ENCODE results near the gene ATN1.
"Not testable (repeated sequence)": the region's sequence is repeated elsewhere in the genome, so short reads cannot be mapped to it uniquely, and the experiment has no call there.

ATN1 gene, protein sequence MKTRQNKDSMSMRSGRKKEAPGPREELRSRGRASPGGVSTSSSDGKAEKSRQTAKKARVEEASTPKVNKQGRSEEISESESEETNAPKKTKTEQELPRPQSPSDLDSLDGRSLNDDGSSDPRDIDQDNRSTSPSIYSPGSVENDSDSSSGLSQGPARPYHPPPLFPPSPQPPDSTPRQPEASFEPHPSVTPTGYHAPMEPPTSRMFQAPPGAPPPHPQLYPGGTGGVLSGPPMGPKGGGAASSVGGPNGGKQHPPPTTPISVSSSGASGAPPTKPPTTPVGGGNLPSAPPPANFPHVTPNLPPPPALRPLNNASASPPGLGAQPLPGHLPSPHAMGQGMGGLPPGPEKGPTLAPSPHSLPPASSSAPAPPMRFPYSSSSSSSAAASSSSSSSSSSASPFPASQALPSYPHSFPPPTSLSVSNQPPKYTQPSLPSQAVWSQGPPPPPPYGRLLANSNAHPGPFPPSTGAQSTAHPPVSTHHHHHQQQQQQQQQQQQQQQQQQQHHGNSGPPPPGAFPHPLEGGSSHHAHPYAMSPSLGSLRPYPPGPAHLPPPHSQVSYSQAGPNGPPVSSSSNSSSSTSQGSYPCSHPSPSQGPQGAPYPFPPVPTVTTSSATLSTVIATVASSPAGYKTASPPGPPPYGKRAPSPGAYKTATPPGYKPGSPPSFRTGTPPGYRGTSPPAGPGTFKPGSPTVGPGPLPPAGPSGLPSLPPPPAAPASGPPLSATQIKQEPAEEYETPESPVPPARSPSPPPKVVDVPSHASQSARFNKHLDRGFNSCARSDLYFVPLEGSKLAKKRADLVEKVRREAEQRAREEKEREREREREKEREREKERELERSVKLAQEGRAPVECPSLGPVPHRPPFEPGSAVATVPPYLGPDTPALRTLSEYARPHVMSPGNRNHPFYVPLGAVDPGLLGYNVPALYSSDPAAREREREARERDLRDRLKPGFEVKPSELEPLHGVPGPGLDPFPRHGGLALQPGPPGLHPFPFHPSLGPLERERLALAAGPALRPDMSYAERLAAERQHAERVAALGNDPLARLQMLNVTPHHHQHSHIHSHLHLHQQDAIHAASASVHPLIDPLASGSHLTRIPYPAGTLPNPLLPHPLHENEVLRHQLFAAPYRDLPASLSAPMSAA (N-terminal part only)

DNA sequence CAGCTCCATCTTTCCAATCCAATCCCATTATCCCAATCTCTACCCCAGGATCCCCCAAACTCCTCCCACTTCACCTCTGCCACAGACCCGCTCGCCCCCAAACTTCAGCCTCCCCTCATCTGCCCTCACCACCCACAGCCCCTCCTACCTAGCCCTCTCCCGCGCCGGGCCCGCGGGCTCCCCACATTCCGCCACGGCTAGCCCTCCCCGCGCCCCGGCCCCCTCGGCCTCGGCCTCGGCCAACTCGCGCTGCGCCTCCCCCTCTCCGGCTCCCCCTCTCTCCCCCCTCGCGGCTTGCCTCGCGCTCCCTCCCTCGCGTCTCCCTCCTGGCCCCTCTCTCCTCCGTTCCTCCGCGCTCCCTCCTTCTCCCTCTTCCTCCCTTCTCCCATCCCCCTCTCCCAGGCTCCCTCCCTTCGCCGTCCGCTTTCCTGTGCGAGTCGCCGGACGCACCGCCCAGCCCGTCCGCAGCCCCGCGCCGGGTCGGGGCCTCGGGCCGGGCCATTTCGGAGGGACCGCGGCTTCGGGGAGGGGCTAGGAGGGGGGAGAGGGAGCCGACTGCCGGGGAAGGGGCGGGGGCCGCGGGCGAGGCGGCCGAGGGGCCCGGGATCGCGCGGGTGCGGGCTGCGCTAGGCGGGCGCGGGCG is at the start of gene ATN1:
ATN1 (plus strand) TSS at position 581 of the 643 bp plus-strand sequence. CDS start 6,043 bp downstream, outside the sequence.
- no peak for DNase-seq (ENCODE audit: low read depth)

DNA sequence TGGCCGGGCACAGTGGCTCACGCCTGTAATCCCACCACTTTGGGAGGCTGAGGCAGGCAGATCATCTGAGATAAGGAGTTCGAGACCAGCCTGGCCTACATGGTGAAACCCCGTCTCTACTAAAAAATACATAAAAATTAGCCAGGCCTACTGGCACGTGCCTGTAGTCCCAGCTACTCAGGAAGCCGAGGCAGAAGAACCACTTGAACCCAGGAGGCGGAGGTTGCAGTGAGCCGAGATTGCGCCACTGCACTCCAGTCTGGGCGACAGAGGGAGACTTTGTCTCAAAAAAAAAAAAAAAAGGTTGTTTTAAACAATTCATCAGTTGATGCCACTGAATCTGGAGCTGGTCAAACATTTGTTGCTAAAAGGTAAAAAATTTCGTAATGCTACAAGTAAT is 47.9 kb upstream of the ATN1 start:
- DNase-seq (ENCODE audit: low read depth): not testable (repeated sequence)

DNA sequence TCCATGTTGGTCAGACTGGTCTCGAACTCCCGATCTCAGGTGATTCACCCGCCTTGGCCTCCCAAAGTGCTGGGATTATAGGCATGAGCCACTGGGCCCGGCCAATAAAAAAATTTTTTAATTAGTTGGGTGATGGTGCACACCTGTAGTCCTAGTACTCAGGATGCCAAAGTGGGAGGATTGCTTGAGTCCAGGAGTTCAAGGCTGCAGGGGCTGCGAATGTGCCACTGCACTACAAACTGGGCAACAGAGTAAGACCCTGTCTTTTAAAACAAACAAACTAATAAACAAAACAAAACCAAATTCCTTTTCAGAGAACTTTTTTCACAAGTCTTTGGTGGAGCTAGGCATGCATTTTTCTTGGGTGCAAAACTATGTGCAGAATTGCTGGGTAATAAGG is 44.5 kb upstream of the ATN1 start:
- DNase-seq (ENCODE audit: low read depth): no peak

DNA sequence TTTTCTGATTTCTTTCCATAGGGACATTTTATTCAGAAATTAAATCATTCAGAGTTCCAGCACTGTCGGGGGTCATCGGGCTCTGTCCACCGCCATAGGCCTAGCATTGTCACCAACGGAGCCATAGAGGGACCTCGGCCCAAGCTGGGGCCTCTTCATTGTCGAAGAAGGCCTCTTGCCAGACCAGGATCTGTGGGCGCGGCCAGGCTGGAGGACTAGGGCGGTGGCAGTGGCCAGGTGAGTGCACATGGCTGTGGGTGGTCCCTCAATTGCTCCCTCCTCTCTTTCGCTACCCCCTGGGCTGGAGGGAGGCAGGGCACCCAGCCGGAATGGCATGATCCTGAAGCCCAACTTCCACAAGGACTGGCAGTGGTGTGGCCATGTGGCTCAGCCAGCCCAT is 44.1 kb upstream of the ATN1 start:
- no peak for DNase-seq (ENCODE audit: low read depth)

DNA sequence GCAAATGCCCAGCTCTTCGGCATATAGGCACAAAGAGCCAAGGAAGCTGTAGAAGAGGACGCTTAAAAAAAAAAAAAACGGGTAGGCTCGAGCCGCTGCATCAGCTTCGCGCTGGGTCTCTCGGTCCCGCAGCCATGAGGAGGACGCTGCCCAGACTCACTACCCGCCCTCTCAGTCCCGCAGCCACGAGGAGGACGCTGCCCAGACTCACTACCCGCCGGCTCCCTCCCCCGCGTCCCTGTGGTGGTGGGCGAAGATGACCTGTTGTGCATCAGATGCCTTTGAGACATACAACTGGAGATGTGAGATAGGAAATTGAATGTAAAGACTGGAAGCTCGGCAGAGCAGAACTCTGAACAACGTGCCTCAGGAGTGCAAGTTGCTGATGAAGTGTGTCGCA is 43.2 kb upstream of the ATN1 start:
- no peak for DNase-seq (ENCODE audit: low read depth)

DNA sequence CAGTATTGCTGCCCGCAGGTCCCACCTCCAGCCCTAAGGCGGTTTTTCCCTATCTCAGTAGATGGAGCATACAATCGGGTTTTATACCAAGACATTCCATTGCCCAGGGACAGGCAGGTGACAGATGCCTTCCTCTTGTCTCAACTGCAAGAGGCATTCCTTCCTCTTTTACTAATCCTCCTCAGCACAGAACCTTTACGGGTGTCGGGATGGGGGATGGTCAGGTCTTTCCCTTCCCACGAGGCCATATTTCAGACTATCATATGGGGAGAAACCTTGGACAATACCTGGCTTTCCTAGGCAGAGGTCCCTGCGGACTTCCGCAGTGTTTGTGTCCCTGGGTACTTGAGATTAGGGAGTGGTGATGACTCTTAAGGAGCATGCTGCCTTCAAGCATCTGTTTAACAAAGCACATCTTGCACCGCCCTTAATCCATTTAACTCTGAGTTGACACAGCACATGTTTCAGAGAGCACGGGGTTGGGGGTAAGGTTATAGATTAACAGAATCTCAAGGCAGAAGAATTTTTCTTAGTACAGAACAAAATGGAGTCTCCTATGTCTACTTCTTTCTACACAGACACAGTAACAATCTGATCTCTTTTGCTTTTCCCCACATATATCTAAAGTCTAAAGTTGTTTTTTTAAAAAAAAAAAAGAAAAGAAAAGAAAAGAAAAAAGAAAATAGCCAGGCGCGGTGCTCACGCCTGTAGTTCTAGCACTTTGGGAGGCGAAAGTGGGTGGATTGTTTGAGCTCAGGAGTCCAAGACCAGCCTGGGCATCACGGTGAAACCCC is 41.4 kb upstream of the ATN1 start:
- DNase-seq (ENCODE audit: low read depth): not testable (repeated sequence)

DNA sequence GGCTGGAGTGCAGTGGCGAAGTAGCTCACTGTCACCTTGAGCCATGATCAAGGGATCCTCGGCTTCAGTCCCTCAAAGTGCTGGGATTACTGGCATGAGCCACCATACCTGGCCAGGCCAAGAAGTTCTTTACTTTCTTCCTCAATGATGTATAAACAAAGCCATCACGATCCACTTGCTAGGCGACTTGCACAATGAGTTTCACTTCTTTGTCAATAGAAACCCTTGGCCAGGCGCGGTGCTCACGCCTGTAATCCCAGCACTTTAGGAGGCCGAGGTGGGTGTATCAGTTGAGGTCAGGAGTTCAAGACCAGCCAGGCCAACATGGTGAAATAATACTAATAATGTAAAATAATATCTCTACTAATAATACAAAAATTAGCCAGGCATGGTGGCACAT is 40.3 kb upstream of the ATN1 start:
- no peak for DNase-seq (ENCODE audit: low read depth)

DNA sequence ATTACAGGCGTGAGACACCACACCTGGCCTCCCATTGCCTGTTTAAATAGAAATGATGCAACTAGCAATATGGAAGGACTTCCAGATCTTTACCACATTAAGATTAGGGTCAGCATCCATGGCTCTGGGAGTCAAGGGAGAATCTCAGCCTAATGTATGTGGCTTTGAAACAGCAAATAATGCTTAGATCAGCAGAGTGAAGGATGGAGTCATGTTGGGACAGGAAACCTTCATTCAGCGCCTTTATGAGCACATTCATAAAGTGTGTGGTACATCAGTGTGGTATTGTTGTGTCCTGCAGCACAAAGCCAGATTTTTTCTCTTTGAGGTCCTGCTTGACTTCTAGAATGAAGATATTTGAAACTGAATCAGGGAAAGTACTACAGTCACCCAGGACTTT is 39.4 kb upstream of the ATN1 start:
- no peak for DNase-seq (ENCODE audit: low read depth)

DNA sequence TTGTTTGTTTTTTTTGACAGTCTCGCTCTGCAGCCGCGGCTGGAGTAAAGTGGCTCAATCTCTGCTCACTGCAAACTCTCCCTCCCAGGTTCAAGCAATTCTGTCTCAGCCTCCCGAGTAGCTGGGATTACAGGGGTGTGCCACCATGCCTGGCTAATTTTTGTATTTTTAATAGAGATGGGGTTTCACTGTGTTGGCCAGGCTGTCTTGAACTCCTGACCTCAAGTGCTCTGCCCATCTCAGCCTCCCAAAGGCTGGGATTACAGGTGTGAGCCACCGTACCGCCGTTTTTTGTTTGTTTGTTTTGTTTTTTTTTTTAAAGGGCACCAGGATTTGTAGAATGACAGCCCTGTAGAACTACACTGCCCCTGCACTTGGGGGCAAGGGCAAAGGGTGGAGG is 39.0 kb upstream of the ATN1 start:
- not testable (repeated sequence) for DNase-seq (ENCODE audit: low read depth)

DNA sequence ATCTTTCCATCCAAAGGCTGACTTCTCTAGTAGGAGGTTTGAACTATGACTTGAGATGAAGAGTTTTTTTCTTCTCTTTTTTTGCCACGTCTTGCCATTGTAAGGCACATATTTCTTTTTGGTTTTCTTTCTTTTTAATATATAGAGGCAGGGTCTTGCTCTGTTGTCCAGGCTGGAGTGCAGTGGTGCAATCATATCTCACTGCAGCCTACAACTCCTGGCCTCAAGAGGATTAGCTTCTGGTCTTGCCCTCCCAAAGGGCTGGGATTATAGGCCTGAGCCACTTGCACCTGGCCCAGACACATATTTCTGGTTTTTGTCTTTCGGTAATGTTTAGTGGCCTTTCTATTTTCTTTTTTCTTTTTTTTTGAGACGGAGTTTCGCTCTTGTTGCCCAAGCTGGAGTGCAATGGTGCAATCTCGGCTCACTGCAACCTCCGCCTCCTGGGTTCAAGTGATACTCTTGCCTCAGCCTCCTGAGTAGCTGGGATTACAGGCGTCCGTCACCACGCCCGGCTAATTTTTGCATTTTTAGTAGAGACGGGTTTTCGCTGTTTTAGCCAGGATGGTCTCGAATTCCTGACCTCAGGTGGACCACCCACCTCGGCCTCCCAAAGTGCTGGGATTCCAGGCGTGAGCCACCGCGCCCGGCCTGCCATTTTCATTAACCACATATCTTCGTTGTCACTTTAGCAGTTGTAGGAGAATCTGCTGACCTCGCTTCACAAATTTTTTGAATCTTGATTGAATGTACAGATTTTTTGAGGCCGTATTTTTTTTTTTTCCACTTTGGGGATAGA is 37.8 kb upstream of the ATN1 start:
- DNase-seq (ENCODE audit: low read depth): not testable (repeated sequence)

DNA sequence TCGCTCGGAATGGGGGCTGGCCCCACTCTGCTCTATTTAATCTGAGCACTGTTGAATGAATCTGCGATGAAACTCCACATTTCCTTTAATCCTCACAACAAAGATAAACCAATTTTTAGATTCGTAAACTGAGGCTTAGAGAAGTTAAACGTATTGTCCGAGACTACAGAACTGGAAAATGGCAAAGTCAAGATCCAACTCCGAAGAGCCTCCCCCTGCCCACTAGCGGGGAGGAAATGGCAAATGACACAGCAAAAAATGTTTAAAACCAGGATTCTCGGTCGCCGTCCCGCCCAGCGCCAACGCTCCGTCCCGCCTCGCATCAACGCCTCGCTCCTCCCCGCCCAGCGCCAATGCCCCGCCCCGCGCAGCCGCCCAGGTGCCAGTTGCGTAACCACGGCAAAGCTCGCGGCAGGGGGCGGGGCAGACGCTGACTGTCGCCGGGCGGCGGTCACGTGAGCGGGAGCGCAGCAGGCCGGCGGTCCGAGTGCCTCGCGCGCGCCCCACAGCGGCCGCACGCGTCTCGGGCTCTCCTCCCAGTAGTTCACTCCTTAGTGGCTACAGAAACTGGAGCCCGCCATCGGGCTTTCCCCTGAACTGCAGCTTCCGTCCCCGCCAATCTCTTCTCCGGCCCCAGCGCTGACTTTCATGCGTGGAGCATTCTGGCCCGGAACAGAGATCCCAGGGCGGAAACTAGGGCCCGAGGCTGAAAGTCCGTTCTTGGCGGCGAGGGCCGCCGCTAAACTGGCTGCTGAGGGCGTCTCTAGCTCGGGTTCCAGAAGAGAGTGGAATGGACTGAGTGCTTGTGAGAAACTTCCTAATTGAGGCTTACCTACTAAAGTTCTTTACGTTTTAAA is 36.7 kb upstream of the ATN1 start:
- DNase-seq (ENCODE audit: low read depth): peak; percentile 98

DNA sequence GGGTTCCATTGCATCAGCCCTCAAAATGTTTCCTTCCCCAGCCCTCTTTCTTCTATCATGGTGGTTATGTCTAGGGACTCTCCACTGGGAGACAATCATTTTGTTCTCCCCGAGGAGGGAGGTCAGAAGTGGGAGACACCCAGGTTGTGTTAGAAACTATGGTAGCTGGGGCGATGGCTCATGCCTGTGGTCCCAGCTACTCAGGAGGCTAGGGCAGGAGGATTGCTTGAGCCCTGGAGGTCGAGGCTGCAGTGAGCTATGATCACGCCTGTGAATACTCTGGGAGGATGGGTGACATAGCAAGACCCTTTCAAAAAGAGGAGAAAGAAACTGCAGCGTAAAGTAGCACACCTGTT is 36.1 kb upstream of the ATN1 start:
- DNase-seq (ENCODE audit: low read depth): no peak

DNA sequence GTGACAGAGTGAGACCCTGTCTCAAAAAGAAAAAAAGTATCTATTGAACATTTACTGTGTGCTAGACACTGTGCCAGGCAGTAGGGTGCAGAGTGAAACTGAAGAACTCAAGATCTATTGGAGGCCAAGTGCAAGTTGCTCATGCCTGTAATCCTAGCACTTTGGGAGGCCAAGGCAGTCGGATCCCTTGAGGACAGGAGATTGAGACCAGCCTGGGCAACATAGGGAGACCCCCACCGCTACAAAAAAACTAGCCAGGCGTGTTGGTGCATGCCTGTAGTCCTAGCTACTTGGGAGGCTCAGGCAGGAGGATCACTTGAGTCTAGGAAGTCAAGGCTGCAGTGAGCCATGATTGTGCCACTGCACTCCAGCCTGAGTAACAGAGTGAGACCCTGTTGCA is 35.1 kb upstream of the ATN1 start:
- DNase-seq (ENCODE audit: low read depth): not testable (repeated sequence)

DNA sequence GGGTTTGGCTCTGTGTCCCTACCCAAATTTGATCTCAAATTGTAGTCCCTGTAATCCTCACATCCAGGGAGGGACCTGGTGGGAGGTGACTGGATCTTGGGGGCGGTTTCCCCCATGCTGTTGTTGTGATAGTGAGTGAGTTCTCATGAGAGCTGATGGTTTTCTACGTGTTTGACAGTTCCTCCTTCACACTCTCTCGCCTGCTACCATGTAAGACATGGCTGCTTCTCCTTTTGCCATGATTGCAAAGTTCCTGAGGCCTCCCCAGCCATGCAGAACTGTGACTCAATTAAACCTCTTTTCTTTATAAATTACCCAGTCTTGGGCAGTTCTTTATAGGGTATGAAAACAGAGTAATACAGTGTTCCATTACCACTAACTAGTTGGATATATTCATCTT is 33.4 kb upstream of the ATN1 start:
- DNase-seq (ENCODE audit: low read depth): no peak

DNA sequence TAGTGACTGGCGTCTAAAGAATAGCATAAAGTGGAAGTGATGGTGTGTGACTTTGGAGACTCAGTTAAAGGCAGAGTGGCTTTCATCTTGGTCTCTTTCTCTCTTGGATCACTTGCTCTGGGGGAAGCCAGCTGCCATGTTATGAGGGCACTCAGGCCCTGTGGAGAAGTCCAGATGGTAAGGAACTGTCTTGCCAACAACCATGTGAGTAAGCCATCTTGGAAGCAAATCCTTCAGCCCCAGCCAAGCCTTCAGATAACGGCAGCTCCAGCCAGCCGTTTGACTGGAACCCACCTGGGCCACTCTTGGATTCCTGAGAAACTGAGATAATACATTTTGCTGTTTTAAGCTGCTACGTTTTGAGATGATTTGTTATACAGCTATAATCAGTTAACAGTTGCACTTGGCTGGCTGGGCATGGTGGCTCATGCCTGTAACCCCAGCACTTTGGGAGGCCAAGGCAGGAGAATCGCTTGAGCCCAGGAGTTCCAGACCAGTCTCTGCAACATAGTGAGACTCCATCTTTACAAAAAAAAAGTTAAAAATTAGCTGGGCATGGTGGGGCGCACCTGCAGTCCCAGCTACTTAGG is 30.8 kb upstream of the ATN1 start:
- no peak for DNase-seq (ENCODE audit: low read depth)

DNA sequence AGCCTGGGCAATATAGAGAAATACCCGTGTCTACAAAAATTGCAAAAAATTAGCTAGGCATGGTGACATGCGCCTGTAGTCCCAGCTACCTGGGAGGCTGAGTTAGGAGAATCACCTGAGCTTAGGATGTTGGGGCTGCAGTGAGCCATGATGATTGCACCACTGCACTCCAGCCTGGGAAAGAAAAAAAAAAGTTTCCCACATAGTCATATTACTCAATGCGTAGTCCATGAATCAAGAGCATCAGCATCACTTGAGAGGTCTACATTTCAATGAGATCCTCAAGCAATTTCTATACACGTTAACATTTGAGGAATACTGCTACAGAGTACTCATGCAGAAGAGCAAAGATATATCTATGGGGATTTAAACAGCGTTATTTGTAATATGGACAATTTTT is 28.3 kb upstream of the ATN1 start:
- no peak for DNase-seq (ENCODE audit: low read depth)

DNA sequence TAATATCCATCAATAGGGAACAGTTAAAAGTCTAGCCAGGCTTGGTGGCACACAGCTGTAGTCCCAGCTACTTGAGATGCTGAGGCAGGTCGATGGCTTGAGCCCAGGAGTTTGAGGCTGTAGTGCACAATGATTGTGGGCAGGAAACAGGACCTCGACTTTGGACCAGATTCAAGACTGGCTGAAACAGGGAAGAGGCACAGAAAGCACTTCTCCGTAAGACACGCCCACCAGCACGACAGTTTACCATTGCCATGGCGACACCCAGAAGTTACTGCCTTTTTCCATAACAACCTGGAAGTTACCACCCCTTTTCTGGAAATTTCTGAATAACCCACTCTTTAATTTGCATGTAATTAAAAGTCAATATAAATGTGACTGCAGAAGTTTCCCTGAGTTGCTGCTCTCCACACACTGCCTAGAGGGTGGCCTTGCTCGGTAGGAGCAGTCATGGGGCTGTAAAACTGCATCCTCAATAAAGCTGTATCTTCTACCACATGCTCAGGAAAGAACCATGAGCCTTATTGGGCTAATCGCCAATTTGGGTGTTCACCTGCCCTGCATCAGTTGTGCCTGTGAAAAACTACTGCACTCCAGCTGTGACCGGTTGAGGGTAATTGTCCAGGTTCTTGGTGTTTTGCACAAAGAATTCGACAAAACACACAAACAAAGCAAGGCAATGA is 27.8 kb upstream of the ATN1 start:
- no peak for DNase-seq (ENCODE audit: low read depth)

DNA sequence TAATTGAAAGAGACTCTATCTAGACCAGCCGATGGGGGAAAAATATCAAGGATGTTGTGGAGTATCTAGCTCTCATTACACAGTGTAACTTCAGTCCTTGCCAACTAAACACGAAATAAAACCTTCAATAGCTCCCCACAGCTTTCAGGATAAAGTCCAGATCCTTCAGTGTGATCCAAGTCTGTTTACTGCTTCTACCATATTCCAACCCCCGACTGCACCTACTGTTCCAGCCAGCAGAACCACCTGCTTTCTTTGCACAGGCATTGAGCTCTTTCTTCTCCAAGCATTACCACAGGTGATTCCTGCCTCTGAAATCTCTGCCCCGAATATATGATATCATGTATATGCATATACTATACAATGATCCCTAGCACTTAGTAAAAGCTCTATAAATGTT is 25.3 kb upstream of the ATN1 start:
- DNase-seq (ENCODE audit: low read depth): no peak

DNA sequence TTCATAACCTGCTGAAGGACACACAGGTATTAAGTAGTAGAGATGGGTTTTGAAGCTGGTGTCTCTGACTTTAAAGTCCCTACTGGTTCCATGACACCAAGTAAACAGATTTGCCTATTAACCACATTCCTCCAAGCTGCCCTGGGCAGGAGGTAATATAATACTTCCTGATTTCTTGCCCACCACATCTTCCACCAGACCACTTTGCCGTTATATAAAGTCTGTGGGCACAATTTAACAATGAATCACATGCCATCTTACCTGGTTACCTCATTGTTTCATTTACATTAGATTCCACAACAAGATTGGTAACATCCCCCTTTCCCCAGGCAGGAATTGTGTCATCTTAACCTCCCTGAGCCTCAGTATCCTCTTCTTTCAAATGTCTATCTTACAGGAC is 24.0 kb upstream of the ATN1 start:
- DNase-seq (ENCODE audit: low read depth): no peak
